MM.1S (cell line): ENCODE data around the gene ZNF410.

Experiments
- EZH2 ChIP-seq: fragments of 300-600 bp; sonication (generic); optimal IDR thresholded peaks from 2 replicates; pipeline ENCODE3; 2017; ENCODE audit warnings: low read depth, mild to moderate bottlenecking, antibody characterized with exemption, low read length, mixed read lengths
- TF ChIP-seq, protein P1 (sequence below): fragments of 300-600 bp; sonication (generic); IDR thresholded peaks from 2 replicates; pipeline ENCODE4 v1.5.1; 2016; ENCODE audit warnings: antibody characterized with exemption, low read length, mixed read lengths

DNA sequence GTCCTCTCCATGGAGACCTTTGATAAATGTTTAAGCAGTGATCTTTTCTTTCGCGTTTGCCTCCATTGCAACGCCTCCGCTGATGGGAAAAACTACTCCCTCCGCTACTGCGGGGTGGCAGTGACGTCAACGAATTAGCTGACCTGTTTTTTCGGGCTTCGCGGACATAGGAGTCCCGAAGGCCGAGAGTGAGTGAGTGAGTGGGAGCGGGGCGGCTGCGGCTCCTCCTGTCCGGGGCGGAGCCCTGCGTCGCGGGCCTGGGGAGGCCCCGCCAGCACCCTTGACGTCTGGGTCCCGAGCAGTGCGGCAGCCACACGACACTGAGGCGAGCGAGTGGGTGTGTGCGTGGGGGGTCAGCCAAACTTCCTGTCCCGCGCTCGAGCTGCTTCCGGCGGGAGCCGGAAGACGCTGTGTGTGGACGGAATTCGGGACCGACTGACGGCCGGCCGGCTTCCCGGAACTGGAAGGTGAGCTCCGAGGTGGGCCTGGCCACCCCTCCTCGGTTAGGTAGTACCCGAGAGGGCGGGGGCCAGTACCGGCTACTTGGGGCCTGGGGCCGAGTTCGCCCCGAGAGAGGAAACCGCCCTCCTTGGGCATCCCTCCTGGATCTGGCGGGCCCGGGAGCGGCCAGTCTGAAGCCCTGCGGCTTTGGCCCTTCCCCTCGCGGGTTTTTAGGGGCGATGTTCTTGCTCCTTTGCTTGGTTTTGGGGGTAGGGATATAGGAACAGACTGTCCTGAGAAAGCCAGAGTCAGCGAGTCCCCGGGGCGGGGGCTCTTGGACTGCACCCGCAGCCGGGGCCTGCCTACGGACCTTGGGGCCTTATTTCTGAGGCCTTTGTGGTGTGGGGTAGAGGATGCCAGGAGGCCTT lies at the start of gene ZNF410:
- TF ChIP-seq, protein P1, sequence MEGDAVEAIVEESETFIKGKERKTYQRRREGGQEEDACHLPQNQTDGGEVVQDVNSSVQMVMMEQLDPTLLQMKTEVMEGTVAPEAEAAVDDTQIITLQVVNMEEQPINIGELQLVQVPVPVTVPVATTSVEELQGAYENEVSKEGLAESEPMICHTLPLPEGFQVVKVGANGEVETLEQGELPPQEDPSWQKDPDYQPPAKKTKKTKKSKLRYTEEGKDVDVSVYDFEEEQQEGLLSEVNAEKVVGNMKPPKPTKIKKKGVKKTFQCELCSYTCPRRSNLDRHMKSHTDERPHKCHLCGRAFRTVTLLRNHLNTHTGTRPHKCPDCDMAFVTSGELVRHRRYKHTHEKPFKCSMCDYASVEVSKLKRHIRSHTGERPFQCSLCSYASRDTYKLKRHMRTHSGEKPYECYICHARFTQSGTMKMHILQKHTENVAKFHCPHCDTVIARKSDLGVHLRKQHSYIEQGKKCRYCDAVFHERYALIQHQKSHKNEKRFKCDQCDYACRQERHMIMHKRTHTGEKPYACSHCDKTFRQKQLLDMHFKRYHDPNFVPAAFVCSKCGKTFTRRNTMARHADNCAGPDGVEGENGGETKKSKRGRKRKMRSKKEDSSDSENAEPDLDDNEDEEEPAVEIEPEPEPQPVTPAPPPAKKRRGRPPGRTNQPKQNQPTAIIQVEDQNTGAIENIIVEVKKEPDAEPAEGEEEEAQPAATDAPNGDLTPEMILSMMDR: no peak
- TF ChIP-seq EZH2: no peak
